Retinal pigment epithelial cell (primary cell): Measurements from ENCODE around the gene CCDC91.
"Not testable (repeated sequence)": the region's sequence is repeated elsewhere in the genome, so short reads cannot be mapped to it uniquely, and the experiment has no call there.

ENCODE experiments used
- DNase-seq: peaks from one replicate; pipeline ENCODE4 v3.0.0-alpha.2; 2010; ENCODE audit warnings: low read depth
- H3K4me3 ChIP-seq: 2 replicates; pipeline ENCODE4 v1.5.1; 2011; ENCODE audit warnings: mild to moderate bottlenecking, low read length, control low read depth, moderate library complexity
- CTCF ChIP-seq: conservative IDR thresholded peaks from 2 replicates; pipeline ENCODE4 v1.5.1; 2011; ENCODE audit warnings: low read depth, low read length, control low read depth, inconsistent platforms

CCDC91 gene

GRCh38 chr12:28180786-28181185, 9.5 kb upstream of the CCDC91 start:
- no peak overlapping the region for H3K4me3 ChIP-seq

GRCh38 chr12:28184375-28184774, 5.9 kb upstream of the CCDC91 start:
- H3K4me3 ChIP-seq, result no peak overlapping the region
- DNase-seq, result no peak
- no peak for TF ChIP-seq CTCF

More at GRCh38 chr12:28180786-28181185, 9.5 kb upstream of the CCDC91 start:
- no peak for TF ChIP-seq CTCF
- DNase-seq, result no peak

GRCh38 chr12:28186500-28186899, 3.8 kb upstream of the CCDC91 start:
- DNase-seq, result no peak
- H3K4me3 ChIP-seq, result no peak overlapping the region
- no peak for TF ChIP-seq CTCF

GRCh38 chr12:28189784-28190320, 404 bp upstream of the CCDC91 start:
- TF ChIP-seq CTCF, result no peak
- DNase-seq, result no peak
- H3K4me3 ChIP-seq, result peak overlapping the region; percentile 83

- H3K4me3 ChIP-seq, result peak overlapping the region; percentile 83
- no peak for DNase-seq
- TF ChIP-seq CTCF, result no peak
These were observed 1.1 kb downstream of the CCDC91 start for GRCh38 chr12:28191051-28192048.

- H3K4me3 ChIP-seq, result no peak overlapping the region
- no peak for DNase-seq
- no peak for TF ChIP-seq CTCF
These were observed 1.9 kb downstream of the CCDC91 start for GRCh38 chr12:28192125-28192524.

GRCh38 chr12:28194621-28195020, 4.4 kb downstream of the CCDC91 start:
- DNase-seq, H3K4me3 ChIP-seq: not testable (repeated sequence)

GRCh38 chr12:28201136-28201535, 10.9 kb downstream of the CCDC91 start:
- not testable (repeated sequence) for H3K4me3 ChIP-seq, DNase-seq
